OCI-LY3 (cell line): ENCODE data around the gene CEP76.
"Not testable (repeated sequence)": the region's sequence is repeated elsewhere in the genome, so short reads cannot be mapped to it uniquely, and the experiment has no call there.

ENCODE experiments used
- H2AFZ ChIP-seq: fragments of 200-600, 300-600 bp; shearing (Covaris generic); 2 replicates; pipeline ENCODE4 v1.6.0; 2014; ENCODE audit warnings: antibody characterized with exemption, low read depth, low read length
- H3K27ac ChIP-seq: fragments of 200-600, 300-600 bp; sonication (generic); 2 replicates; pipeline ENCODE4 v1.5.1; 2014; ENCODE audit warnings: mild to moderate bottlenecking, low read length, moderate library complexity, mixed read lengths
- H3K27me3 ChIP-seq: fragments of 200-600, 300-600 bp; sonication (generic); 2 replicates; pipeline ENCODE4 v1.6.1; 2014; ENCODE audit warnings: low read depth, low read length, mixed read lengths
- H3K36me3 ChIP-seq: fragments of 200-600, 300-600 bp; sonication (generic); replicated peaks from 2 replicates; pipeline ENCODE3; 2014; ENCODE audit warnings: low read depth, low read length, mixed read lengths
- H3K4me1 ChIP-seq: fragments of 300-600, 200-600 bp; sonication (generic); 2 replicates; pipeline ENCODE4 v1.6.1; 2014; ENCODE audit warnings: low read length, mixed read lengths
- H3K4me2 ChIP-seq: fragments of 200-600, 300-600 bp; sonication (generic); 2 replicates; pipeline ENCODE4 v1.6.1; 2014; ENCODE audit warnings: low read length, mixed read lengths
- H3K4me3 ChIP-seq: fragments of 300-600, 200-600 bp; sonication (generic); 2 replicates; pipeline ENCODE4 v1.5.1; 2014; ENCODE audit warnings: antibody characterized with exemption, mild to moderate bottlenecking, low read length, moderate library complexity
- H3K79me2 ChIP-seq: fragments of 300-600, 200-600 bp; shearing (Covaris generic); 2 replicates; pipeline ENCODE4 v1.6.1; 2014; ENCODE audit warnings: mild to moderate bottlenecking, low read length, mixed read lengths
- H3K9ac ChIP-seq: fragments of 300-600, 200-600 bp; shearing (Covaris generic); 2 replicates; pipeline ENCODE4 v1.6.0; 2014; ENCODE audit warnings: mild to moderate bottlenecking, low read length, moderate library complexity
- H3K9me3 ChIP-seq: fragments of 200-600, 300-600 bp; shearing (Covaris generic); 2 replicates; pipeline ENCODE4 v1.6.1; 2014; ENCODE audit warnings: low read length, mixed read lengths; ENCODE audit not compliant: insufficient read depth
- H4K20me1 ChIP-seq: fragments of 200-600, 300-600 bp; sonication (generic); 2 replicates; pipeline ENCODE4 v1.6.1; 2016; ENCODE audit warnings: low read length, mixed read lengths; ENCODE audit not compliant: insufficient read depth
- CTCF ChIP-seq: fragments of 200-600, 300-600 bp; sonication (generic); IDR thresholded peaks from 2 replicates; pipeline ENCODE4 v1.5.1; 2014; ENCODE audit warnings: antibody characterized with exemption, low read length, low read depth
- EZH2phosphoT487 ChIP-seq: fragments of 200-600 bp; shearing (Covaris generic); IDR thresholded peaks from 2 replicates; pipeline ENCODE4 v1.6.1; 2018; ENCODE audit warnings: antibody characterized with exemption, mixed run types, low read depth

Gene CEP76

GRCh38 chr18:12637393-12637792, 65.1 kb downstream of the CEP76 start:
- H3K9me3 ChIP-seq, result no peaks in the 10 kb centered on the region
- no peaks in the 10 kb centered on the region for H3K4me1 ChIP-seq
- H3K27ac ChIP-seq, result no peak overlapping the region
- H3K4me3 ChIP-seq, result no peak overlapping the region
- no peak overlapping the region for H2AFZ ChIP-seq
- no peak overlapping the region for H3K4me2 ChIP-seq
- H3K9ac ChIP-seq, result no peak overlapping the region
- no peaks in the 10 kb centered on the region for H3K36me3 ChIP-seq
- TF ChIP-seq CTCF (no peak), EZH2phosphoT487 (no peak)
- no peaks in the 10 kb centered on the region for H3K27me3 ChIP-seq
- H4K20me1 ChIP-seq, result no peaks in the 10 kb centered on the region
- no peaks in the 10 kb centered on the region for H3K79me2 ChIP-seq

- no peak overlapping the region for H2AFZ ChIP-seq
- no peak for TF ChIP-seq EZH2phosphoT487
- TF ChIP-seq CTCF, result no peak
- H4K20me1 ChIP-seq, result no peaks in the 10 kb centered on the region
- H3K9ac ChIP-seq, result no peak overlapping the region
- no peak overlapping the region for H3K4me3 ChIP-seq
- no peak overlapping the region for H3K4me2 ChIP-seq
- H3K9me3 ChIP-seq, result no peaks in the 10 kb centered on the region
- H3K27ac ChIP-seq, result no peak overlapping the region
- peaks cover 12% of the 10 kb centered on the region for H3K4me1 ChIP-seq
- no peaks in the 10 kb centered on the region for H3K79me2 ChIP-seq
- no peaks in the 10 kb centered on the region for H3K27me3 ChIP-seq
- H3K36me3 ChIP-seq, result no peaks in the 10 kb centered on the region
Observed at GRCh38 chr18:12631831-12632477, 70.6 kb downstream of the CEP76 start.

GRCh38 chr18:12630136-12630535, 72.4 kb downstream of the CEP76 start:
- no peaks in the 10 kb centered on the region for H3K36me3 ChIP-seq
- no peak overlapping the region for H3K27ac ChIP-seq
- no peaks in the 10 kb centered on the region for H4K20me1 ChIP-seq
- no peaks in the 10 kb centered on the region for H3K27me3 ChIP-seq
- no peak overlapping the region for H2AFZ ChIP-seq
- H3K4me2 ChIP-seq, result no peak overlapping the region
- H3K9me3 ChIP-seq, result no peaks in the 10 kb centered on the region
- H3K4me3 ChIP-seq, result no peak overlapping the region
- TF ChIP-seq EZH2phosphoT487 (no peak), CTCF (no peak)
- H3K79me2 ChIP-seq, result no peaks in the 10 kb centered on the region
- peaks cover 12% of the 10 kb centered on the region for H3K4me1 ChIP-seq
- no peak overlapping the region for H3K9ac ChIP-seq

DNA sequence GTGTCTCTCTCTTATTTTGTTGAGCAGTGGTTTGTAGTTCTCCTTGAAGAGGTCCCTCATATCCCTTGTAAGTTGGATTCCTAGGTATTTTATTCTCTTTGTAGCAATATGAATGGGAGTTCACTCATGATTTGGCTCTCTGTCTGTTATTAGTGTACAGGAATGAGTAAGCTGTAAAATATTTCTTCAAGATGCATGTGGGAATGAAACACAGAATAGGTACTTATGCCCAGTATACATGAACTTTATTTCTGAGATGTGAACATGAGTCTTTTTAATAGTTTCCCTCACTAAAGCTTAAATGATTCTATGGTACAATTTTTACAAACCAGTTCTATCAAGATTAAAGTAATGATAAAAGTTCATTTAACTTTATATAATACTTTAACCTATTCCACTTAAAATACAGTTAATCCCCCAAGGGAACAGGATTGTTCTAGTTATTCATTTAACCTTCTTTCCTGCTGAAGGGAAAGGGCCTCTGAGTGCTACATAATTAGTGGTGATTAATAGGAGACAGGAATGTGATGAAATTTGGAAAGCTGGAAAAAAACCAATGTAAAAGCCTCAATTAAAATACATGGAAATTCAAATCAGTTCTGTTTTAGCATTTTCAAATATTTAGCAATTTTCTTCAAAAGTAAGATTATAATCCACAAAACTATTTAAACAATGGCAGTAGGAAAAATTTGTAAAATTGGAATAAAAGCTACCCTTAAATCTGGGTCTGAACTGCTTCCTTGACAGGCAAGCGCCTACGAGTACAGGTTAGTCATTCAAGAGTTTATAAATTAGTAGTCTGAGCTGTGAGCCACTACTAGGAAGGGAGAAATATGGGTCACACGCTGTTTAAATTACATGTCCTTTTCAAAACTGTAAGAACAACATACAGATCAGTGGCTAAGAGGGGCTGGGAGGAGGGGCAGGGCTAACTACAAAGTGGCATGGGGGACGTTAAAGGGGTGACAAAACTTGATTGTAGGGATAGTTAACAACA, 73.5 kb downstream of the CEP76 start:
- 0 out of 2 replicates have a peak overlapping the region, but pooled peaks have one; percentile 2 for H3K27ac ChIP-seq
- no peaks in the 10 kb centered on the region for H3K79me2 ChIP-seq
- no peaks in the 10 kb centered on the region for H4K20me1 ChIP-seq
- no peak overlapping the region for H2AFZ ChIP-seq
- no peaks in the 10 kb centered on the region for H3K9me3 ChIP-seq
- H3K36me3 ChIP-seq, result no peaks in the 10 kb centered on the region
- H3K4me1 ChIP-seq, result peaks cover 12% of the 10 kb centered on the region
- H3K9ac ChIP-seq, result peak overlapping the region; percentile 18; the same call in 1 of the 2 replicates
- TF ChIP-seq EZH2phosphoT487, result no peak
- TF ChIP-seq CTCF, result no peak
- H3K27me3 ChIP-seq, result no peaks in the 10 kb centered on the region
- H3K4me3 ChIP-seq, result no peak overlapping the region; the same call in 1 of the 2 replicates
- peak overlapping the region; percentile 36 for H3K4me2 ChIP-seq

GRCh38 chr18:12627199-12627598, 75.3 kb downstream of the CEP76 start:
- H4K20me1 ChIP-seq, H3K27ac ChIP-seq, H3K4me2 ChIP-seq, H3K9me3 ChIP-seq, H3K9ac ChIP-seq, H3K79me2 ChIP-seq, H3K4me3 ChIP-seq, H2AFZ ChIP-seq, H3K36me3 ChIP-seq, H3K27me3 ChIP-seq: not testable (repeated sequence)
- H3K4me1 ChIP-seq, result peaks cover 12% of the 10 kb centered on the region
